ENCODE measurements around the gene KCNH2. TPM values are rescaled to one million over a fixed set of nuclear protein-coding genes. Genes with fewer than 3 reads are reported as not detected.

Gene KCNH2
- total RNA-seq, 1 donor from 2014 or later: not detected

DNA sequence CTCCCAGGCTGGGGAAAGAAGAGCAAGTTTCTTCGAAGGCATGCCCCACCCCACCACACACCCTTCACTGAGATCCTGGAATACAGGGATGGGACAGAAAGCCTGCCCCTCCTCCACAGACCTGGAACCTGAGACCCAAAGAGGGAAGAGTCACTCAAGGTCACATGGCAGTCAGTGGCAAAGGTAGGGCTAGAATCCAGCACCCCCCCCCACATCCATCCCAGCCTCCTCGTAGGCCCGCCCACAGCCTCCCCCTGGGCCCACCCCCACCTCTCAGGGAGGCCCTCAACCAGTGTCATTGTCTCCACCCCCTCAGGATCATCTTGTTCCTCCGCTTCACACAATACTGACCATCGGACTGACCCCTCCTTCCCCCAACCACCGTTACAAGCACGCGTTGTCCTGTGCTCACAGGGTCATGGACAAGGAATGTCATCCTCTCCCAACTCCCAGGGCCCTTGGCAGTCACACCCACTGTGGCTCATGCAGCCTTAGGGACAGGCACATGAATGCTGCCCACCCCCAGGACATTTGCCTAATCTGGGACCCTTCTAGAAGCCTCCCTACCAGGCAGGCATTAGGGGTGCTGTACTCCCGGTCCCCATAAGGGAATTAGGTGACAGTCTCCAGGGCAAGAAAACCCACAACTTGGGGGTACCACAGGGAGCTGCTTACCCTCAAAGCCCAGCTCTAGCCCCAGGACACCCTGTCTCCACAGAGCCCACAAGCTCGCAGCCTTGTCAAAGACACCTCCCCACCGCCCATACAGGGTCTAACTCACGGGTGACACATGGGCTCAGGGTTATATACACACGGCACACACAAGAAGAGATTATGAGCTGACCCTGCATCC is 1.4 kb downstream of the KCNH2 start:
- DNase-seq (ENCODE audit: low read depth in 2 of 2): no peak

DNA sequence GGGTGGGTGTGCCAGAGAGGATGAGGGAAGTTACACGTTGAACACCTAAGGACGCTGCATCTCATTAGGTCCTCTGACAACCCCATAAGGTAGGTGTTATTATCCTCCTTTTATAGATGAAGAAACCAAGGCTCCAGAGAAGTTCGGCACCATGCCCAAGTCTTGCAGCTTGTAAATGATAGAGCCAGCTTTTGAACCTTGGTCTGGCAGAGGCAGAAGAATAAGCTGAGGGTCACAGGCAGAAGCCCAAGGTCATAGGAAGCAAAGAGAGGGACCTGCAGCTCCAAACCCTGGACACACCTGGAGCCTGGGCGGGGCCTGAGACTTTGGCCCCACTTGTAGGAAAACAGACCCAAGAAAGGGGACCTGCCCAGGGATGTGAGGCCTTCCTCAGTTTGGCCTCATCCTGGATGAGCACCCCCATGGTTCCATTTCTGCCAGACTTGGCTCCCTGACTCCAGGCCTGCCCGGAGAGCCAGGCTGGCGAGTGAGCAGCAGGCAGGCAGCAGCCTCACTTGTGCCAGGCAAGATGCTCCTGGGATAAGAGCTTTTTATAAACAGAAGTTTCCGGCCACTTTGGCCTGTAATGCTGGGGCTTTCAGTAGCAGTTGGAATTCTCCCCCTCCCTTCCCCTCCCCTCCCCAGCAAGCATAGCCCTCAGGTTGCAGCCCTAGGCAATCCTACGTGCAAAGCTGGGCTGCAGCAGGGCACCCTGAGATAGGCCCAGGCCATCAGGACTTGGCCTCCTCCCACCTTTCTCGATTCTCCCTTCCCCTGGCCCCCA is 2.4 kb downstream of the KCNH2 start:
- DNase-seq (ENCODE audit: low read depth in 2 of 2): no peak

DNA sequence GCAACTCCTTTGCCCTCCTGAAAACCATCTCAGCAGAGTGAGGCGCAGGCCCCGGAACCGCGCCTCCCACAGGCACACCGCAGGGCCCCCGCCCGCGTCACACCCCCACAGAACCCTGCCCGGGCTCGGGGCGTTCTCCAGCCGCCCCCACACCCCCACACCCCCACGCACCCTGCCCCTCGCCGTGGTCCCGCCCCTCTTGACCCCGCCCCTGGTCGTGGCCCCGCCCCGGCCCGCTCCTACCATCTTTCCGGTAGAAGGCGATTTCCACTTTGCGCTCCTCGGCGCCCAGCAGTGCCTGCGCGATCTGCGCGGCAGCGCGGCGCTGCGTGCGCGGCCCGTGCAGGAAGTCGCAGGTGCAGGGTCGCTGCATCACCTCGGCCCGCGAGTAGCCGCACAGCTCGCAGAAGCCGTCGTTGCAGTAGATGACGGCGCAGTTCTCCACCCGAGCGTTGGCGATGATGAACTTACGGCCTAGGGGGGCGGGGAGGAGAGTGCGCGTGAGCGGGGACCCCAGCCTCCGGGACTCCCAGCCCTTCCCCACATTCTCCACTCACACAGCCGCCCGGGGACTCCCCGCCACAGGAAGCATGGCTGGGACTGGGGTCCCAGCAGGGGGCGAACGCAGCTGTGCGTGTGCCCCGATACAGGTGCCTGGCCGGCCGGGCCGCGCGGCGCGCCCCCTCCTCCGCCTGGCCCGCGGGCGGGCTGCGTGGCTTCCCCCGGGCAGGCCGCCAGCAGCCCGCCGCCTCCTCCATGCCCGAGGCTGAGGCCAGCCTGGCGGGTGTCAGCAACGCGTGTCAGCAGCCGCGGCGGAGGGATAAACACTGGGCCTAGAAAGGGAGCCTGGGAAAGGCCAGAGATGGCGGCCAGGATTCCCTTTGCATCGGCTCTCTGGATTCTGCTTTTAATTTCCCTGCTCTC is 3.4 kb downstream of the KCNH2 start:
- DNase-seq (ENCODE audit: low read depth in 2 of 2): peak; percentile 10 to 44

DNA sequence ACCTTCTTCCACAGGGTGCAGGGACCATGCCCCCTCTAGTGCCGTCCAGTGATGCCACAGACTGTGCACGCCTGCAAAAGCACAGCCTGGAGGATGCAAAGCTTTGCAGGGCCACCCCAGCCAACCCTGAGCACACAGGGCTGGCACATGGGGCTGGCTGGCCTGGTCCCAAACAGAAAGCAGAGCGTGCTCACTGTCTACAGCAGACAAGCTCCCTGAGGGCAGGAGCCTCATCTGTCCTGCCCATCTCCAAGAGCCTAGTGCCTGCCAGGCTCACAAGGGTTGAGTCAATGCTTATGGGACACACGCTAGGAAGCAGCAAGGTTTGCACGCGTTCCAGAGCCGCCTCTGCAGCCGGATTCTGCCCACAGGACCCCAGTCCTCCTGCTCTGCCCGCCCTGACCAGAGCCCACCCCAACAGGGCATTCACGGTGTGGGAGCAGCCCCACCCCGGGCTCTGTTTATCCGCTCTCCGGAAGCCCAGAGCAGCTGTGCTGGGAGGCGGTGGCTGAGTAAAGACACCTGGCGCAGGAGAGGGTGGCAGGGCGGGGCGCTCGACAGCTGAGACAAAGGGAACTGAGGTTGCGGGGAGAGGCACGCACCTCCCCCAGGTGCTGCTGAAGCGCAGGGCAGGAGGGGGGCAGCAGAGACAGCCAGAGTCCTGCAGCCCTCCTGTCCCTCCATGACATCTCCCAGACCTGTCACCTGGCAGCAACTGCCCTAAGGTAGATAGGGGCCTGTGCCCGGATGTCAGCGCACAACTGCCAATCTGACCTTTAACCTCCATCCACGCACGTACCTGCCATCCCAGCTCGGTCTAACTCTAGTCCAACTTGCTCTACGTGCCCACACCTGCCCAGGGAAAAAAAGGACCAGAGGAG is 4.3 kb downstream of the KCNH2 start:
- DNase-seq (ENCODE audit: low read depth in 2 of 2): no peak

DNA sequence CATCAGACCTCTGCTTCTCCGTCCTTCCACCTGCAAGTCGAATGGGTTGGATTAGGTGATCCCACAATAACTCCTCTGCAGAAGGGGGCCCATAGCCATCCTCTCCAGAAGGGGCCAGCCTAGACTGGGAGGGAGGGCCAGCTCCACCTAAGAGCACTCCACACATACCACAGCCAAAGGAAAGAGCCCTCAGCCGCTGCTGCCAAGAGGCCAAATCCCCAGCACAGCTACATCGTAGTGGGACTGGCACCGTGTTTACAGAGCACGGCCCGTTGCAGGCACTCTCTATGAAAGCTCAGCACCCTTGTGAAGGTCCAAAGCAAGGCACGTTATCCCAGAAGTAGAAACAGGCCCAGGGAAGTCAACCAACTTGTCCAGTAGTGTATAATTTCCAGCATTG is 5.4 kb downstream of the KCNH2 start:
- no peak for DNase-seq (ENCODE audit: low read depth in 2 of 2)

DNA sequence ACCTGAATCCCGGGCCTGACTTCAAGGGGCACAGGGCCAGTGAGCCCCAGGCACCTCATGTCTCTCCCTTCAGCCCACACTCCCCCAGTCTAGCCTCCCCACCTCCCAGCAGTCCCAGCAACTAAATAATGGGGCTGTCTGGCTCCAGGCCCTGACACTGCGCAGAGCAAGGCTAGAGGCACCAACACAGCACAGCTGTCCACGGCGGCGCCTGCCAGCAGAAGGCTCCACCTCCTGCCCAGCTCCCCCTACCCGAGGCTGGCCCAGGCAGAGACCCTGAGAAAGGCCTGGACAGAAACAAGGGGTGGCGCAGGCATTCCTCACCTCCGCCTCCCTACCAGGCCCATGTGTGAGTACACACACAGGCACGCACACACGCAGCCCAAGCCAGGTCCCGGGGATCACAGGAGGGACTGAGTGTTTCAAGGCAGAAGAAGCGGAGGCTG is 6.1 kb downstream of the KCNH2 start:
- no peak for DNase-seq (ENCODE audit: low read depth in 2 of 2)

DNA sequence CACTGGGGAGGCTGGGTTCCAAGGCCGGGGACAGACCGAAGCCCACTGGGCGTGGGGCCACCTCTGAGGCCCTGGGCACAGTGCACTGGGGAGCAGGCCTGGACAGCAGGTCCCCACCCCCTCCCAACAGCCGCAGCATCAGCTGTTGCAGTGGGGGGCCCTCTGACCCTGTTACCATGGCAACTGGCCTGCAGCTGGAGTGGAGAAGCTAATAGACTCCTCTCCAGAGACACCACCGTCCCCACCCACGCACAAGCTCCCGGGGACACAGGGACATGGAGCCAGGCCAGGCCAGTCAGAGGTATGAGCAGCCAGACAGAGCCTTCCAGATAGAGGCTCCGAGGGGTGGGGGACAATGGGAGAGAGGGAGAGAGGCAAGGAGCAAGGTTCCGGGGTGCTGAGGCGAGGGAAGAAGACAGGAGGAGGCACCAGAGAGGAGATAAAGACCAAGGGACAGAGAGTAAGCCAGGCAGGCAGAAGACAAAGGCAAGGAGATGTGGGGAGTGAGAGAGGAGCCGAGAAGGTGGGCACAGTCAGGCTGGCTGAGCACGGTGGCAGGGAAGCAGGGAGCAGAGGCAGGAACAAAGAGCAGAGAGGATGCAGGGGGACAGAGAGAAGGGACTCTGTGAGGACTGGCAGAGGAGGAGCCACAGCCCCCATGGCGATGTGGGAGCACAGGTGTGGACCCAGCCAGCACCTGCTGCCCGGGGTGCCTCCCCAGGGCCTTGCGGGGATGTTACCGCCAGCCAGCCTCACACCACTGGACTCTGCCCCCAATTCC is 6.7 kb downstream of the KCNH2 start:
- DNase-seq (ENCODE audit: low read depth in 2 of 2): no peak

DNA sequence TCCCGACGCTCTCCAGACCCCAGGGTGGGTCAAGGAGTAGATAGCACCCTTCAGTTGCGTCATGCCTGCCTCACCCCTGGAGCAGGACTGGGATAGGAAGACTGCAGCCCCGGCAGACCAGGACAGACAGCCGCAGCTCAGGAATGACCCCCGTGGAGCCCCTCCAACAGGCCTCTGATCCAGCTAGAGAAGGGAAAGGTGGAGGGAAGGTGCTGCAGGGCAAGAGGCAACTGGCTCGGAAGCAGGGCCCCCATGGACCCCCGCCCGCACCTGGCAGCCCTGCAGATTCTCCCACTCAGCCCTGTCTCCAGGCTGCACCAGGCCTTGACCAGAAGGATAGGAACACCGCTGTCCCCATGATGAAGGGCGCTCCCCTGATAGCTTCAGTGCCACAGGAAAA is 7.7 kb downstream of the KCNH2 start:
- DNase-seq (ENCODE audit: low read depth in 2 of 2): no peak

DNA sequence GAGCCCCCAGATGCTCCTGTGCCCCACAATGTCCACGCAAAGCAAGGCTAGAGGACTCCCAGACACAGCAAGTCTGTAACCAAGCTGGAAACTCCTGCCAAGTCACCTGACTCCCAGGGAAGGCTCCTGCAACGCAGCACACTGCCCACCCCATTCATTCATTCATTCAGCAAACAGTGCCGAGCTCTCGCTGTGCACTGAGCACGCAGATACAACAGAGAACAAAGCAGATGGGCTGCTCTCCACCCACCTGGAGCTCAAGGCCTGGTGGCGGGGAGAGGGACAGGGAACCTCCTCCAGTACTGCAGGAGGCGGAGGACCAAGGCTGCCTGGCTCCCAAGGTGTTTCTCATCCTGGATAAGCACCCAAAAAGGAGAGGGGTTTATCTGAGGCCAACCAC is 8.6 kb downstream of the KCNH2 start:
- no peak for DNase-seq (ENCODE audit: low read depth in 2 of 2)

DNA sequence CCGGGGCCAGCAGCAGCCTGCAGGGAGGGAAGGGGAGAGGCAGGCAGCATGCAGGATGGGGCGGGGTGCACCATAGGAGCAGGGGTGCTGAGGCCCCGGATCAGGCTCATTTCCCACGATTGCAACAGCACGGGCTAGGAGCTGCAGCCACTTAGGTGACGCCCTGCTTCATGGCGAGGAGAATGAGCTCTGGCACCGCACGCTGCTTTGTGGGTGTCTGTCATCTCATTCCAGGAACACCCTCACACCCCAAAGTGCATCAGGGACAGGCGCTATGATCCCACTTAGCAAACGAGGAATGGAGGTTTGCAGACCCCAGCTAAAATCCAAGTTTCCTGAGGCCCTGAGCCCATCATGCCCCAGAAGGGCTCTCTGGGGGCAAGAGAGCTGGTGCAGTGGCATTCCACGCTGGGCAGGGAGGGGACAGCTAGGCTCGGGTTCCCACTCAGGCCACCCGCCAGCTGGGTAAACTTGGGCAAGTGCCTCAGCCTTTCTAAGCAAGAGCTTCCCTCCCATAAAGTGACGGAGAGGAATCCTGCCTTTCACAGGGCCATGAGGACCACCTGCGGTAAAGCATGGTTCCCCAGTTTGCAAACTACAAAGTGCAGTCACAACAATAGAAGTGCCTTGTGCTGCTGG is 9.3 kb downstream of the KCNH2 start:
- DNase-seq (ENCODE audit: low read depth in 2 of 2): no peak

DNA sequence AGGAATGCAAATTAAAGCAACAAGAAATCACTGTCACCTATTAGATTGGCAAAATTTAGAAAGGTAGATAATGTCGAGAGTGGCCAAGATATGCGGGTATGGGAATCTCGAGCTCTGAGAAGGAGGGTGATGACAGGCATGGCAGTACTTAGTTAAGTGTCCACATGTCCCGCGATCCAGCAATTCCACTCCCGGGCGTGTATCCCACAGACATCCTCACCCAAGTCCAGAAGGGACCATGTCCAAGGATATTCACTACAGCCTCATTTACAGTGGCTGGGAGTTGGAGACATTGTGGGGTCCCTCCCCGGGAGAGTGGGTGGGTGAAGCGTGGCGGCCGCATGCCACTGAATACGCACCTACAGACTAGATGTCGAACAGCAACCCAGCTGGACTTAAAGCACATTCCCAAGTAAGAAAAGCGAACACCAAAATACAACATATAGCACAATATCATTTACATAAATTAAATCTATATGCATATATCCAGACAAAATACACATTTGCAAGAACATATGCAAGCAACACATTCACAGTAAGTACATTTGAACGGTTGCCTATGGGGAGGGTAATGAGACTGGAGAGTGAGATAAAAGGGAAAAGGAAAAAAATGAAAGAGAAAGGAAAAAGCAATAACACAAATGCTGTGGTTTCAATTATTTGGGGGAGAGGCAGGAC is 9.9 kb downstream of the KCNH2 start:
- no peak for DNase-seq (ENCODE audit: low read depth in 2 of 2)

DNA sequence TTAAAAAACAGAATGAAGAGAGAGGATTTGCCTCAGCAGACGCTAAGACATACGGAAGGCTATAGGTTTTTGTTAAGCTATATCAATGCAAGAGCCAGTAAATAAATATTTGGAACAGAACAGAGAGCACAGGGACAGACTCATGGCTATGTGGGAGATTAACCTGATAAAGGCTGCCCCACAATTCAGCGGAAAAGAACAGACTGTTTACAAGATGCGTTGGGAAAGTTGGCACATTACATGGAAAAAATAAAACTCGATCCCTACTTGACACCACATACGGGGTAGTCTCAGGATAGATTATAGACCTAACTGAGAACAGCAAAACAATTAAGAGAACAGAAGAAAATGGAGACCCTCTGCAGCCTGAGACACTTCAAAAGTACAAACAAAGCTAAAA is 10.8 kb downstream of the KCNH2 start:
- no peak for DNase-seq (ENCODE audit: low read depth in 2 of 2)

DNA sequence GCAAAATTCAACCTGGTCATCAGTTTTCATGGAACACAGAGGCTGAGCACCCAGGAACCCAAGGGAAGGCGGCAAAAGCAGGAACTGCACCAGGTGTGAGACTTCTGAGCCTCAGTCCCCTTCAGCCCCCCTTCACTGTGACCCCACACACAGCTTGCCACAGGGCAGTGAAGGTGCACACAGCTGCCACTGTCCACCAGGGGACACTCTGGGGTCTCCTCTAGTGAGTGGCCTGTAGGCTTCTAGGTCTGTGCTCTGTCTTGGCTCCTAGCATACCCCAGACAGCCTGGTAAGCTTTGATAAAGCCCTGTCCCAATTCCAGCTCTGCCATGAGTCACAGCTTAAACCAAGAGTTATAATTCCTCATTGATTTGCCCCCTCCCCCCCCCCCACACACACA is 12.1 kb downstream of the KCNH2 start:
- DNase-seq (ENCODE audit: low read depth in 2 of 2): peak; percentile 41 to 49

DNA sequence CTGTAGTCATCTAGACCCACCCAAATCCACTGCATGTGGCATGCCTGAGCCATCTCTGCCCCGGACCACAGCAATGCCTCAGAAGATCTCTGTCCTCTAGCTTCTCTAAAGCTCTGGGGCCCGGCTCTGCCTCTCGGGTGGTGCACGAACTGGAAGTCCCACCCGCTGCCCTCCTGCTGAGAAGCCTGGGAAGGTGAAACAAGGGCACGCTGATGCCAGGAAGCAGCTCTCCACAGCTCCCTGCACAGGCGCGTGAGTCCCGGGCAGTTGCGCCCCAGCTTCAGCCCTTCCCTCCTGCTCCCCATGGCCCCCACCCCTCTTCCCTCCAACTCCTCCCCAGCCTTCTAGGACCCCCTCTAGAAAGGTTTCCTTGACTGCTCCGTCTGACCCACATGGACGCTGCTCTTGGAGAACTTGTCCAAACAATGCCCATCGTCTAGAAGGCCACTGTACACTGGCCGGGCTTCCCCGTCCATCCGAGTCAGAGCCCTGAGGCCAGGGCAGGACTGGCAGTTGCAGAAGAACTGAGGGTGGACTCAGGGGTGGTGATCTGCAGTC is 12.8 kb downstream of the KCNH2 start:
- no peak for DNase-seq (ENCODE audit: low read depth in 2 of 2)

DNA sequence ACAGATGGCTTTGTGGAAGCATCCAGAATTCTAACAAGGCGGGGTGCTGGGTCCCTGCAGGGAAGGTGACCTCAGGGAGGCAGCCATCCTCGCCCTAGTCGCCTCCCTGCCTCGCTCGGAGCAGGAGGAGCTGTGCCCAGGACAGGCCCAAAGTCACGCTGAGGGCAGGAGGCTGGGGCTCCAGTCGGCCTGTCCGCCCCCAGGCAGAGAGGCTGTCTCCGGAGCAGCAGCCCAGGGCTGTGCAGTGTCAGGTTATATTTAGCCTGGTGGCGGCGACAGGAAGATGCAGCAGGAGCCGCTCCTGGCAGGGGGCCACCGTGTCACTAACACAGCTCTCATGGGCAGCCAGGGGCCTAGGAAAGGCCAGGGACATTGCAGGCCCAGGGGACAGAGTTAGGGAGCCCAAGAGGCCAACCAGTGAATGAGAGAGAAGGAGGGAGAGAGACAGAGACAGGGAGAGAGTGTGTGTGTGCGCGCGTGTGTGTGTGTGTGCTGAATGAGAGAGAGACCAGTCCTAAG is 13.5 kb downstream of the KCNH2 start:
- peak in 1 of 2 donors; percentile 73 for DNase-seq (ENCODE audit: low read depth in 2 of 2)

DNA sequence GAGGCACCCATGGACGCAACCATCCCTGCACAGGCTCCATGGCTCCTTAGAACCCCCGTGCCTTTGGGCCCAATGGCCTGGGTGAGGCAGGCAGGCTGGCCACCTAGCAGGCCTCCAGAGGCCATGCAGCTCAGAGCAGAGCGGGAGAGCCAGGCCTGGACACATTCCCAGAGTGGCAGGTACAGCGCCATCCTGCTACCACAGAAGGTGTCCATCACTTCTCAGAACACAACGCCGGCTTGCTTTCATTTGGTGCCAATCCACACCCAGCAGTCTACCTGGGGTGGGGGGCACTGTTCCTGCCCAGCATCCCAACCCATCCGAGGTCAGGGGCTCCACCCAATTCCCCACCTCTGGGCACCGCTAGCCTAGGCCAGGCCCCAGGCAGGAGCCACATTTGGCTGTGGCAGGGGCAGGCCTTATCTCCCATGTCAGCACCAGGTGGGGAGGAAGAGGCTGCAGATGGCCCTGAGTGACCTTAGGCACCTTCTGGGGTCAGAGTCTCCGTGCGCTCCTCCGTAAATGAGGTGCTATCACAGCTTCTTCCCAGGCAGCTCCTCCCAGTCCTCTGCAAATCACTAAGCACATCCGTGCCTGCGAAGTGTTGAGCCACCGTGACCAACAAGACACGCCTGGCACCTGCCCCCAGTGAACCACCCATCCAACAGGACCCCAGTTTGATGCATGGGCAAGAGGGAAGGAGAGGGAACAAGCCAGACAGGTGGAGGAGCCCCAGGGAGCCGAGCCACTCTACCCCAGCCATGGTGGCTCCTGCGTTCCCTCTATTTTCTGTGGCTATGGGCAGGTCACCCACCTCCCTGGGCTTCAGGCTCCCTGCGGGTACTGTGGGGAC is 14.2 kb downstream of the KCNH2 start:
- no peak for DNase-seq (ENCODE audit: low read depth in 2 of 2)
